ENCODE measurements around the gene CARMIL3. TPM values are rescaled to one million over a fixed set of nuclear protein-coding genes. Genes with fewer than 3 reads are reported as not detected.

Gene CARMIL3
- total RNA-seq, 1 donor from 2014 or later, result 0.34 TPM

DNA sequence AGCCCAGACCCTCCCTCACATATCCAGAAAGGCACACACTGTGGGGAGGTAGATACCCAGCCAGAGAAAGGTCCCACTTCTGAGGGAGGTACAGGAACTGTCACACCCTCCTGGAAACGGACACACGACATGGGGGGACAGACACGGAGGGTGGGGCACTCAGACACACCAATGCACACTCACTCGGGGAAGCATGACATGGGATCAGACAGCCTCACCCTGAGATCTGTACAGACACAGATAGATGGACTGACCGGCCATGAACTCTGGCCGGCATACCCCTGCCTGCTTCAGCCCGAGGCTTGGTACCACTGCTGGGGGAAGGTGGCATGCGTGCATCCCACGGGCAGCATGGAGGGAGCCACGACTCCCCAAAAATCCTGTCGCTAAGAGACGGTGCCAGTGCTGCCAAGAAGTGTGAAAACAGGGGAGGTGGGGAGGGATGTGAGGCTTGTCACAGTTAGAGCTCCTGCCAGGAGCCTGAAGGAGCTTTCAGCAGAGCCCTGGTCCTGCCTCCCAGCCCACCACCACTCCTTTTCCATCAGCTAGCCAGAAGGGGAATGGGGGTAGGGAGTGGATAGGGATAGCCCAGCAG, 20.1 kb downstream of the CARMIL3 start:
- no peaks in the 10 kb centered on the region for H3K4me1 Mint-ChIP-seq (ENCODE audit: low read depth, unreplicated experiment)
- H3K9ac ChIP-seq (ENCODE audit: low read length), result no peak overlapping the region
- H3K4me3 ChIP-seq (ENCODE audit: insufficient read depth, low read depth, low read length), result no peak overlapping the region
- no peak for FAIRE-seq
- H3K36me3 Mint-ChIP-seq (ENCODE audit: low read depth, unreplicated experiment), result peaks cover 2% of the 10 kb centered on the region
- no peak overlapping the region for H2AFZ ChIP-seq (ENCODE audit: low read depth, low read length)
- no peak for DNase-seq (ENCODE audit: low read depth)
- no peak overlapping the region for H3K27ac Mint-ChIP-seq (ENCODE audit: unreplicated experiment)
- no peaks in the 10 kb centered on the region for H3K4me1 ChIP-seq (ENCODE audit: insufficient read depth, low read length)
- no peaks in the 10 kb centered on the region for H3K9me3 ChIP-seq (ENCODE audit: insufficient read depth, low read depth, low read length)
- H3K27me3 ChIP-seq (ENCODE audit: insufficient read depth, low read length), result peaks cover 3% of the 10 kb centered on the region
- peak overlapping the region; percentile 34 for H3K4me3 Mint-ChIP-seq (ENCODE audit: unreplicated experiment)
- H3K4me2 ChIP-seq (ENCODE audit: low read length), result no peak overlapping the region
- peaks cover 73% of the 10 kb centered on the region for H3K27me3 Mint-ChIP-seq (ENCODE audit: low read depth, unreplicated experiment)
- H3K79me2 ChIP-seq (ENCODE audit: insufficient read depth, low read length), result no peaks in the 10 kb centered on the region
- TF ChIP-seq EZH2 (IDR thresholded peaks at IDR 0.05; ENCODE audit: insufficient read depth, low read length) (no peak), CTCF (IDR thresholded peaks at IDR 0.05; ENCODE audit: insufficient read depth, low read depth, low read length) (no peak)
- H3K27ac ChIP-seq (ENCODE audit: low read depth, low read length), result no peak overlapping the region
- H3K36me3 ChIP-seq (ENCODE audit: insufficient read depth, low read length), result no peaks in the 10 kb centered on the region
- H4K20me1 ChIP-seq (ENCODE audit: insufficient read depth, low read length), result no peaks in the 10 kb centered on the region
- no peaks in the 10 kb centered on the region for H3K9me3 Mint-ChIP-seq (ENCODE audit: unreplicated experiment)

DNA sequence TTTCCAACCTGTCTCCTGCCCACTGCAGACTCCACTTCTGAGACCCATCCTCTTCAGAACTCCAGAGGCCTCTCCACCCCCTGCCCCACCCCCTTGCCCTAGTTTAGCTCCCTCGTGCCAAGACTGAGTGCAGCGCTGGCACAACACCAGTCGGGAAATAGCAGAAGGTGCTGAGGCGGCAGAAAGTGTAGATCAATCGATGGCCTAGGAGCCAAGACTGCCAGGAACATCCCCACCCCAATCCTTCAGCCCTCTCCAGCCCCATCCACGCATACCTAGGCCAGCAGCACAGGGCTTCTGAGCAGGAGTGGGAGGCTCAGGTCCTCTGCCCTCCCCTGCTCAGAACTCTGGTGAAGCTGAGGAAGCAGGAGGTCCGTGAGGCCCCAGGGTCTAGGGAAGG, 20.6 kb downstream of the CARMIL3 start:
- Mint-ChIP-seq H3K36me3 (ENCODE audit: low read depth, unreplicated experiment) (peaks cover 2% of the 10 kb centered on the region), H3K4me3 (ENCODE audit: unreplicated experiment) (no peak overlapping the region), H3K27me3 (ENCODE audit: low read depth, unreplicated experiment) (peaks cover 73% of the 10 kb centered on the region), H3K4me1 (ENCODE audit: low read depth, unreplicated experiment) (no peaks in the 10 kb centered on the region), H3K27ac (ENCODE audit: unreplicated experiment) (no peak overlapping the region), H3K9me3 (ENCODE audit: unreplicated experiment) (no peaks in the 10 kb centered on the region)
- no peaks in the 10 kb centered on the region for H3K9me3 ChIP-seq (ENCODE audit: insufficient read depth, low read depth, low read length)
- no peak for FAIRE-seq
- no peak overlapping the region for H2AFZ ChIP-seq (ENCODE audit: low read depth, low read length)
- no peaks in the 10 kb centered on the region for H3K79me2 ChIP-seq (ENCODE audit: insufficient read depth, low read length)
- no peaks in the 10 kb centered on the region for H3K36me3 ChIP-seq (ENCODE audit: insufficient read depth, low read length)
- no peak overlapping the region for H3K27ac ChIP-seq (ENCODE audit: low read depth, low read length)
- DNase-seq (ENCODE audit: low read depth), result no peak
- no peaks in the 10 kb centered on the region for H4K20me1 ChIP-seq (ENCODE audit: insufficient read depth, low read length)
- no peak overlapping the region for H3K4me2 ChIP-seq (ENCODE audit: low read length)
- no peak overlapping the region for H3K4me3 ChIP-seq (ENCODE audit: insufficient read depth, low read depth, low read length)
- H3K4me1 ChIP-seq (ENCODE audit: insufficient read depth, low read length), result no peaks in the 10 kb centered on the region
- peaks cover 3% of the 10 kb centered on the region for H3K27me3 ChIP-seq (ENCODE audit: insufficient read depth, low read length)
- TF ChIP-seq EZH2 (IDR thresholded peaks at IDR 0.05; ENCODE audit: insufficient read depth, low read length) (no peak), CTCF (IDR thresholded peaks at IDR 0.05; ENCODE audit: insufficient read depth, low read depth, low read length) (no peak)
- no peak overlapping the region for H3K9ac ChIP-seq (ENCODE audit: low read length)

Data from astrocyte (in vitro differentiated cells and primary cell).